GM12878 (cell line): ENCODE data around the gene SPDYE4. TPM values are rescaled to one million over a fixed set of nuclear protein-coding genes. Genes with fewer than 3 reads are reported as not detected.

Experiments used
- ATAC-seq: fragments of 200-7000 bp; cut with Tn5 transposase; 3 replicates; pipeline ENCODE4 v1.9.1; 2020; ENCODE audit warnings: mild to moderate bottlenecking, moderate library complexity
- BruUV-seq: library from RNA; stranded (reverse); fragments of 400-500 nt; replicated peaks from 2 replicates; lab custom pipeline; 2021; lab: Mats Ljungman, UMichigan
- CTCF ChIA-PET: fragments of 300-600 bp; sonication (Branson Sonifier 250); formaldehyde crosslinking; extraction: SDS; loops from one replicate; lab custom pipeline; 2021; ENCODE audit warnings: inconsistent platforms; lab: Yijun Ruan, JAX
- POLR2A ChIA-PET: fragments of 350-600 bp; formaldehyde crosslinking; extraction: SDS; loops from one replicate; lab custom pipeline; 2021; ENCODE audit warnings: inconsistent platforms; lab: Charles Lee
- RAD21 ChIA-PET: fragments of 300-600 bp; sonication (Branson Sonifier 250); formaldehyde crosslinking; loops from one replicate; lab custom pipeline; 2023; ENCODE audit warnings: antibody characterized with exemption; ENCODE audit not compliant: unreplicated experiment; lab: Charles Lee
- SMC1A ChIA-PET: fragments of 300-600 bp; sonication (Branson Sonifier 250); formaldehyde crosslinking; loops from one replicate; lab custom pipeline; 2023; ENCODE audit not compliant: unreplicated experiment, uncharacterized antibody; lab: Charles Lee
- DNase-seq: peaks from one replicate; pipeline ENCODE4 v3.0.0-alpha.2; 2011; ENCODE audit warnings: low read depth, low spot score
- FAIRE-seq: peaks from 3 replicates; lab custom pipeline; 2011; peaks lifted over from hg19 to GRCh38; lab: Jason Lieb, UNC
- H2AFZ ChIP-seq: 2 replicates; pipeline ENCODE4 v1.6.0; 2011; ENCODE audit warnings: low read depth, low read length, control low read depth; ENCODE audit not compliant: control insufficient read depth
- H3K27ac ChIP-seq: 2 replicates; pipeline ENCODE4 v1.5.1; 2011; ENCODE audit warnings: control low read depth; ENCODE audit not compliant: control insufficient read depth, insufficient read depth
- H3K27me3 ChIP-seq, 2 experiments: replicated peaks in 1 of 2; 2 replicates each; pipeline versions ENCODE4 v1.6.0 to v1.6.1; 2011; ENCODE audit warnings: low read length in 1 of 2; ENCODE audit not compliant: control insufficient read depth in 2 of 2, insufficient read depth in 2 of 2
- H3K36me3 ChIP-seq, 2 experiments: 2 replicates each; pipeline ENCODE4 v1.5.1; 2011; ENCODE audit warnings: low read length in 1 of 2; ENCODE audit not compliant: control insufficient read depth in 2 of 2, insufficient read depth in 2 of 2
- H3K4me1 ChIP-seq: 2 replicates; pipeline ENCODE4 v1.6.1; 2011; ENCODE audit warnings: mild to moderate bottlenecking, low read length, moderate library complexity, mixed read lengths; ENCODE audit not compliant: control insufficient read depth, insufficient read depth
- H3K4me2 ChIP-seq: 2 replicates; pipeline ENCODE4 v1.6.0; 2011; ENCODE audit warnings: control low read depth; ENCODE audit not compliant: control insufficient read depth, insufficient read depth
- H3K4me3 ChIP-seq: fragments of 200-600 bp; sonication (generic); 2 replicates; pipeline ENCODE4 v1.5.1; 2016
- H3K79me2 ChIP-seq: 2 replicates; pipeline ENCODE4 v1.6.0; 2011; ENCODE audit warnings: low read length; ENCODE audit not compliant: control insufficient read depth, insufficient read depth
- H3K9ac ChIP-seq: 2 replicates; pipeline ENCODE4 v1.8.0; 2011; ENCODE audit warnings: low read length, control low read depth, mixed read lengths; ENCODE audit not compliant: control insufficient read depth, insufficient read depth
- H3K9me3 ChIP-seq: replicated peaks from 3 replicates; pipeline ENCODE4 v1.5.1; 2011; ENCODE audit warnings: mild to moderate bottlenecking, low read length; ENCODE audit not compliant: control insufficient read depth, insufficient read depth
- H4K20me1 ChIP-seq: 2 replicates; pipeline ENCODE4 v1.6.0; 2011; ENCODE audit not compliant: control insufficient read depth, insufficient read depth
- ATF2 ChIP-seq: IDR thresholded peaks from 2 replicates; pipeline ENCODE4 v1.6.1; 2012; ENCODE audit warnings: low read length, inconsistent platforms
- BACH1 ChIP-seq: fragments of 450-650 bp; IDR thresholded peaks from 2 replicates; pipeline ENCODE4 v1.6.1; 2017; ENCODE audit warnings: mild to moderate bottlenecking, borderline replicate concordance
- BCLAF1 ChIP-seq: fragments of 450-650 bp; IDR thresholded peaks from 2 replicates; pipeline ENCODE4 v1.6.1; 2017; ENCODE audit warnings: antibody characterized with exemption, mild to moderate bottlenecking, moderate library complexity
- BRCA1 ChIP-seq: IDR thresholded peaks from 2 replicates; pipeline ENCODE4 v1.6.1; 2011; ENCODE audit warnings: low read depth, low read length, improper control_type of control experiment
- ESRRA ChIP-seq: IDR thresholded peaks from 2 replicates; pipeline ENCODE4 v1.6.1; 2012; ENCODE audit warnings: mild to moderate bottlenecking, low read length, improper control_type of control experiment
- FOS ChIP-seq: IDR thresholded peaks from 3 replicates; pipeline ENCODE4 v1.6.1; 2011; ENCODE audit warnings: borderline replicate concordance; ENCODE audit not compliant: insufficient read length; ENCODE audit errors: extremely low read depth
- GATAD2B ChIP-seq: fragments of 450-650 bp; conservative IDR thresholded peaks from 2 replicates; pipeline ENCODE4 v1.6.1; 2017; ENCODE audit warnings: low read depth, mild to moderate bottlenecking, moderate library complexity
- HCFC1 ChIP-seq: fragments of 150-350 bp; IDR thresholded peaks from 2 replicates; pipeline ENCODE4 v1.6.1; 2014; ENCODE audit warnings: low read length
- IRF4 ChIP-seq: IDR thresholded peaks from 2 replicates; pipeline ENCODE4 v1.6.1; 2011; ENCODE audit warnings: low read depth, low read length
- JUND ChIP-seq: IDR thresholded peaks from 2 replicates; pipeline ENCODE4 v1.6.1; 2012; ENCODE audit warnings: low read depth, mild to moderate bottlenecking, low read length, improper control_type of control experiment, moderate library complexity
- KLF5 ChIP-seq: fragments of 450-650 bp; IDR thresholded peaks from 2 replicates; pipeline ENCODE4 v1.6.1; 2014; ENCODE audit warnings: mild to moderate bottlenecking; ENCODE audit not compliant: partially characterized antibody
- NR2F1 ChIP-seq: fragments of 450-650 bp; conservative IDR thresholded peaks from 2 replicates; pipeline ENCODE4 v1.6.1; 2017; ENCODE audit warnings: mild to moderate bottlenecking
- RCOR1 ChIP-seq: conservative IDR thresholded peaks from 2 replicates; pipeline ENCODE4 v1.6.1; 2012; ENCODE audit warnings: low read depth, low read length, improper control_type of control experiment
- RFX5 ChIP-seq: IDR thresholded peaks from 2 replicates; pipeline ENCODE4 v1.6.1; 2011; ENCODE audit warnings: low read depth, low read length, improper control_type of control experiment
- RUNX3 ChIP-seq: IDR thresholded peaks from 2 replicates; pipeline ENCODE4 v1.6.1; 2012; ENCODE audit warnings: low read length, inconsistent platforms
- SREBF2 ChIP-seq: IDR thresholded peaks from 2 replicates; pipeline ENCODE4 v1.6.1; 2012; ENCODE audit warnings: mild to moderate bottlenecking, low read length
- WRNIP1 ChIP-seq: IDR thresholded peaks from 2 replicates; pipeline ENCODE4 v1.6.1; 2011; ENCODE audit warnings: low read depth, low read length, improper control_type of control experiment, borderline replicate concordance
- WGBS: methylation state at CpG from one replicate; pipeline ENCODE4 v1.1.6; 2016; ENCODE audit warnings: low lambda C conversion rate; ENCODE audit not compliant: insufficient replicate concordance, insufficient coverage; ENCODE audit errors: missing lambda C conversion rate; 5-methylcytosine and 5-hydroxymethylcytosine counted together
- in situ Hi-C: fragments of 300-500 bp; cut with MboI; formaldehyde crosslinking; loops from 9 replicates; pipeline ENCODE4 v1.14.3; 2018; ENCODE audit warnings: mixed read lengths
- intact Hi-C: fragments of 100-400 bp; cut with micrococcal nuclease; formaldehyde crosslinking; loops from one replicate; pipeline ENCODE4 v1.14.2; 2022; ENCODE audit not compliant: unreplicated experiment
- polyA plus RNA-seq, 11 experiments: library from polyadenylated mRNA; depleted of rRNA in 4 of 11; unstranded in 6 of 11; stranded (reverse) in 5 of 11; fragments of >200 nt; fragmentation: Nextera tagmentation in 4 of 11; fragmentation: Illumina TruSeq in 1 of 11; extraction: Ambion mirVana in 4 of 11; extraction: Trizol in 1 of 11; gene quantifications; 1 replicate in 1 of 11; 2 replicates in 10 of 11; pipeline versions ENCODE4 v1.2.1 to v1.2.3, GENCODE V29; 2011 to 2016; ENCODE audit warnings: inconsistent platforms in 2 of 11, missing spikeins in 2 of 11, low read depth in 1 of 11
- total RNA-seq, 4 experiments: library from RNA; depleted of rRNA in 3 of 4; stranded (reverse); fragments of >200 nt in 3 of 4; fragmentation: Illumina TruSeq in 1 of 4; extraction: Trizol in 1 of 4; gene quantifications; 2 replicates each; pipeline versions ENCODE4 v1.2.1 to v1.2.3, GENCODE V29; 2013 to 2021

SPDYE4 gene
- total and polyA plus RNA-seq, 10 of the 15 experiments (the other 5 are each of a cell fraction or from before 2014, with no cell fraction given): 0.07 to 0.18 TPM; not detected in 8

GRCh38 chr17:8735336-8735939 lies 22.9 kb downstream of the SPDYE4 start (continued):
- TF ChIP-seq RFX5 (no peak), BCLAF1 (no peak)

- POLR2A ChIA-PET: no interaction called here
- intact Hi-C loops: no loop called here
- Histone ChIP-seq H3K4me1 (no peaks in the 10 kb centered on the region), H3K27me3 (no peaks in the 10 kb centered on the region; a peak in 1 of 4 replicates), H3K36me3 (no peaks in the 10 kb centered on the region), H4K20me1 (no peaks in the 10 kb centered on the region), H3K9ac (no peak overlapping the region), H3K4me3 (no peak overlapping the region), H3K79me2 (no peaks in the 10 kb centered on the region), H3K27ac (no peak overlapping the region), H3K9me3 (no peaks in the 10 kb centered on the region), H2AFZ (no peak overlapping the region), H3K4me2 (no peak overlapping the region)
- TF ChIP-seq IRF4: no peak
- no peak for TF ChIP-seq NR2F1
- no peak for TF ChIP-seq KLF5
- no peak for TF ChIP-seq RUNX3
- no peak for TF ChIP-seq BRCA1
- no peak for TF ChIP-seq FOS
- TF ChIP-seq HCFC1: no peak
- TF ChIP-seq BACH1: no peak
- TF ChIP-seq JUND: no peak
- TF ChIP-seq RCOR1: no peak
- TF ChIP-seq GATAD2B: no peak
- no peak for TF ChIP-seq ATF2
- TF ChIP-seq ESRRA: no peak
- TF ChIP-seq WRNIP1: no peak
- no peak for TF ChIP-seq SREBF2
- CTCF ChIA-PET: interaction anchor here (1.5 kb wide), 1 partner anchor 51 kb away, joined by 3 read pairs; no protein-coding TSS in a partner anchor
- in situ Hi-C loops: no loop called here
- RAD21 ChIA-PET: no interaction called here
- SMC1A ChIA-PET: no interaction called here
- DNase-seq (no peak), FAIRE-seq (no peak), ATAC-seq (no peak)
- no TSS peak for BruUV-seq
- WGBS: 71% methylated on average over 10 of the region's 10 CpGs
These were observed 23.5 kb downstream of the SPDYE4 start for GRCh38 chr17:8734876-8735275.
